Endothelial cell of umbilical vein (primary cell): ENCODE measurements around the gene SIGLEC10. TPM values are rescaled to one million over a fixed set of nuclear protein-coding genes. Genes with fewer than 3 reads are reported as not detected.

Experiments used
- BruUV-seq: library from RNA; stranded (reverse); fragments of 400-500 nt; replicated peaks from 2 replicates; lab custom pipeline; 2021; lab: Mats Ljungman, UMichigan
- CTCF ChIA-PET: fragments of 300-600, 350-600 bp; sonication (Branson Sonifier 250); formaldehyde crosslinking; loops from one replicate; lab custom pipeline; 2021; ENCODE audit warnings: antibody characterized with exemption, inconsistent platforms; lab: Charles Lee
- POLR2A ChIA-PET: fragments of 300-600, 350-600 bp; sonication (Branson Sonifier 250); formaldehyde crosslinking; loops from one replicate; lab custom pipeline; 2021; ENCODE audit warnings: antibody characterized with exemption, inconsistent platforms; lab: Charles Lee
- DNase-seq: peaks from one replicate; pipeline ENCODE4 v3.0.0-alpha.2; 2011; ENCODE audit warnings: low read depth, low spot score
- FAIRE-seq: peaks from 2 replicates; lab custom pipeline; 2011; peaks lifted over from hg19 to GRCh38; lab: Jason Lieb, UNC
- H2AFZ ChIP-seq: 2 replicates; pipeline ENCODE4 v1.6.0; 2012; ENCODE audit warnings: low read depth, low read length, control low read depth, inconsistent platforms
- H3K27ac ChIP-seq: 2 replicates; pipeline ENCODE4 v1.5.1; 2011; ENCODE audit warnings: low read depth, mild to moderate bottlenecking, control low read depth, low read length, moderate library complexity; ENCODE audit not compliant: insufficient read depth
- H3K27me3 ChIP-seq, 2 experiments: 2 replicates each; pipeline versions ENCODE4 v1.6.0 to v1.6.1; 2011; ENCODE audit warnings: low read length in 2 of 2, mixed read lengths in 1 of 2; ENCODE audit not compliant: control insufficient read depth in 2 of 2, insufficient read depth in 2 of 2
- H3K36me3 ChIP-seq, 2 experiments: 2 replicates in 1 of 2; 3 replicates in 1 of 2; pipeline ENCODE4 v1.5.1; 2011; ENCODE audit warnings: low read length in 2 of 2, mild to moderate bottlenecking in 1 of 2, moderate library complexity in 1 of 2; ENCODE audit not compliant: control insufficient read depth in 2 of 2, insufficient read depth in 2 of 2; ENCODE audit errors: extremely low read depth in 1 of 2
- H3K4me1 ChIP-seq: 3 replicates; pipeline ENCODE4 v1.5.1; 2011; ENCODE audit warnings: mild to moderate bottlenecking, low read length; ENCODE audit not compliant: control insufficient read depth, insufficient read depth; ENCODE audit errors: extremely low read depth
- H3K4me2 ChIP-seq: 2 replicates; pipeline ENCODE4 v1.6.1; 2011; ENCODE audit warnings: low read length, control low read depth, mixed read lengths; ENCODE audit not compliant: insufficient read depth
- H3K4me3 ChIP-seq, 3 experiments: fragments of 200-600 bp in 1 of 3; sonication (generic), shearing (Covaris generic) in 1 of 3; replicated peaks in 1 of 3; 2 replicates each; pipeline ENCODE4 v1.5.1; 2011 to 2016; ENCODE audit warnings: control low read depth in 3 of 3, low read length in 3 of 3, mild to moderate bottlenecking in 2 of 3, inconsistent platforms in 1 of 3, low read depth in 1 of 3, moderate library complexity in 1 of 3; ENCODE audit not compliant: insufficient read depth in 1 of 3
- H3K79me2 ChIP-seq: 2 replicates; pipeline ENCODE4 v1.6.0; 2012; ENCODE audit warnings: low read length, inconsistent platforms; ENCODE audit not compliant: control insufficient read depth, insufficient read depth
- H3K9ac ChIP-seq: replicated peaks from 2 replicates; pipeline ENCODE3; 2011; ENCODE audit warnings: low read length, control low read depth; ENCODE audit not compliant: insufficient read depth; ENCODE audit errors: extremely low read depth
- H3K9me1 ChIP-seq: replicated peaks from 3 replicates; pipeline ENCODE4 v1.6.0; 2011; ENCODE audit warnings: mild to moderate bottlenecking, low read length; ENCODE audit not compliant: control insufficient read depth, insufficient read depth; ENCODE audit errors: extremely low read depth
- H3K9me3 ChIP-seq: replicated peaks from 2 replicates; pipeline ENCODE4 v1.5.1; 2012; ENCODE audit warnings: low read length, inconsistent platforms; ENCODE audit not compliant: control insufficient read depth, insufficient read depth
- H4K20me1 ChIP-seq: replicated peaks from 2 replicates; pipeline ENCODE3; 2011; ENCODE audit warnings: mild to moderate bottlenecking, low read length; ENCODE audit not compliant: control insufficient read depth, insufficient read depth; ENCODE audit errors: extremely low read depth
- CTCF ChIP-seq, 2 donors: IDR thresholded peaks; 1 replicate in 1 of 2; 2 replicates in 1 of 2; pipeline ENCODE4 v1.5.1; 2011; ENCODE audit warnings: low read length in 2 of 2, mild to moderate bottlenecking in 2 of 2, moderate library complexity in 2 of 2, control low read depth in 1 of 2, inconsistent platforms in 1 of 2, low read depth in 1 of 2; ENCODE audit not compliant: insufficient read depth in 1 of 2; ENCODE audit errors: extremely low read depth in 1 of 2
- EZH2 ChIP-seq: IDR thresholded peaks from 2 replicates; pipeline ENCODE4 v1.6.1; 2012; ENCODE audit warnings: borderline replicate concordance, low read depth, mild to moderate bottlenecking, moderate library complexity, low read length, inconsistent platforms; ENCODE audit not compliant: severe bottlenecking
- FOS ChIP-seq: IDR thresholded peaks from 2 replicates; pipeline ENCODE4 v1.6.1; 2011; ENCODE audit warnings: mild to moderate bottlenecking, low read length, moderate library complexity, borderline replicate concordance; ENCODE audit not compliant: insufficient read depth
- GATA2 ChIP-seq: IDR thresholded peaks from 2 replicates; pipeline ENCODE4 v1.7.0; 2011; ENCODE audit warnings: low read depth, mild to moderate bottlenecking, moderate library complexity, mixed read lengths, low read length; ENCODE audit not compliant: insufficient read length, insufficient read depth
- JUN ChIP-seq: IDR thresholded peaks from 2 replicates; pipeline ENCODE4 v1.6.1; 2011; ENCODE audit warnings: borderline replicate concordance, low read depth; ENCODE audit not compliant: insufficient read length, insufficient read depth
- MAX ChIP-seq: IDR thresholded peaks from 2 replicates; pipeline ENCODE4 v1.6.1; 2011; ENCODE audit not compliant: insufficient read depth, insufficient read length
- MYC ChIP-seq: IDR thresholded peaks from one replicate; pipeline ENCODE4 v1.6.1; 2011; ENCODE audit warnings: mild to moderate bottlenecking, low read depth, low read length
- POLR2A ChIP-seq: IDR thresholded peaks from 2 replicates; pipeline ENCODE4 v1.6.1; 2012; ENCODE audit warnings: low read depth, mild to moderate bottlenecking, control low read depth, low read length
- POLR2AphosphoS5 ChIP-seq: IDR thresholded peaks from 2 replicates; pipeline ENCODE4 v1.6.1; 2012; ENCODE audit warnings: low read depth, mild to moderate bottlenecking, control low read depth, low read length, moderate library complexity; ENCODE audit not compliant: insufficient read depth
- dilution Hi-C: fragments of 300-500 bp; cut with MboI; formaldehyde crosslinking; loops from one replicate; pipeline ENCODE4 v1.15.0; 2019; ENCODE audit warnings: low sequenced_read_pairs; ENCODE audit not compliant: extremely low pct_ligation_motif_present
- intact Hi-C: fragments of 100-400 bp; cut with micrococcal nuclease; formaldehyde crosslinking; loops from one replicate; pipeline ENCODE4 v1.10.0; 2022
- polyA plus RNA-seq, 4 experiments: library from polyadenylated mRNA; depleted of rRNA in 3 of 4; stranded (reverse) in 3 of 4; unstranded in 1 of 4; fragments of >200 nt; gene quantifications; 2 replicates each; pipeline versions ENCODE4 v1.2.1 to v1.2.3, GENCODE V29; 2011 to 2012; ENCODE audit warnings: missing spikeins in 1 of 4
- total RNA-seq: library from RNA; stranded (reverse); gene quantifications from 2 replicates; pipeline ENCODE4 v1.2.3, GENCODE V29; 2021

Gene SIGLEC10
- total and polyA plus RNA-seq, 2 donors (not counting 3 experiments of a cell fraction or from before 2014, with no cell fraction given): not detected

GRCh38 chr19:51364200-51365106 is 53.0 kb downstream of the SIGLEC10 start:
- dilution Hi-C loops: no loop called here
- Histone ChIP-seq H3K4me2 (no peak overlapping the region), H4K20me1 (no peaks in the 10 kb centered on the region), H3K9me1 (no peaks in the 10 kb centered on the region), H2AFZ (no peak overlapping the region), H3K36me3 (no peaks in the 10 kb centered on the region), H3K79me2 (peaks cover 5% of the 10 kb centered on the region), H3K9ac (no peak overlapping the region), H3K4me1 (peaks cover 18% of the 10 kb centered on the region), H3K27me3 (no peaks in the 10 kb centered on the region), H3K27ac (no peak overlapping the region), H3K9me3 (no peaks in the 10 kb centered on the region), H3K4me3 (no peak overlapping the region)
- no peak for FAIRE-seq
- no TSS peak for BruUV-seq
- intact Hi-C loops: loop anchor here (5.0 kb wide), 1 partner anchor 37 kb away; no protein-coding TSS in a partner anchor
- ChIA-PET POLR2A (no interaction called here), CTCF (interaction anchor here (3.6 kb wide), 1 partner anchor 25 kb away, joined by 27 read pairs; no protein-coding TSS in a partner anchor)
- no peak for DNase-seq
- TF ChIP-seq EZH2 (no peak), POLR2AphosphoS5 (no peak), MYC (no peak), POLR2A (no peak), FOS (no peak), JUN (no peak), CTCF (IDR thresholded peaks at IDR 0.05; ENCODE audit: extremely low read depth in 1 of 2, insufficient read depth in 1 of 2, low read depth in 1 of 2, low read length in 2 of 2) (no peak), MAX (no peak), GATA2 (no peak)
